Measurements from ENCODE around the gene L3MBTL2.

Gene L3MBTL2

DNA sequence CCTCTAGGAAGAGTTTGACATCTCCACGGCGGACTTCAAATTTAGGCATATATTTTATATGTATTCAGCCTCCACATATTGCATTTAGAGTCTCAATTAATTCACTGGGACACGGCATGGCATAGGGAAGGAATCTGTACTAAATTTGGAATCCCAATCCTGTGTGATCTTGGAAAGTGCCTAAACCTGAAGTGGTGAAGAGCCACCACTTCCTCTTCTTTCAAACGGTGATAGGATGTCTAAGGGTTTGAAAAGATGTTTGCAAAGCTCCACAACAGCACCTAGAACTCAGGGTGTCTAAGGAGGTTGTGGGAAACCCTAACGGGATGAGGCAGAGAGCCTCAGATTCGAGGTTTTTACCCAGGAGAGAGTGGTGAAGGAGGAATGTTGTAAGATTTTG, 1.0 kb upstream of the L3MBTL2 start:
- H3K27ac ChIP-seq (ENCODE audit: insufficient read depth, low read length, poor library complexity, severe bottlenecking), result no peak overlapping the region
- H3K4me1 ChIP-seq (ENCODE audit: control insufficient read depth, insufficient read depth, low read length, poor library complexity, severe bottlenecking), result peaks cover 11% of the 10 kb centered on the region
- no peak overlapping the region for H3K4me3 ChIP-seq (ENCODE audit: insufficient read depth, low read depth, low read length, poor library complexity, severe bottlenecking)
- no peaks in the 10 kb centered on the region for H3K9me3 ChIP-seq (ENCODE audit: control insufficient read depth, low read length)
- H3K36me3 ChIP-seq (ENCODE audit: control insufficient read depth, insufficient read depth, low read length), result no peaks in the 10 kb centered on the region
- no peak for DNase-seq
- H3K27me3 ChIP-seq (replicated peaks; ENCODE audit: control insufficient read depth, insufficient read depth, low read length, poor library complexity, severe bottlenecking), result no peaks in the 10 kb centered on the region

DNA sequence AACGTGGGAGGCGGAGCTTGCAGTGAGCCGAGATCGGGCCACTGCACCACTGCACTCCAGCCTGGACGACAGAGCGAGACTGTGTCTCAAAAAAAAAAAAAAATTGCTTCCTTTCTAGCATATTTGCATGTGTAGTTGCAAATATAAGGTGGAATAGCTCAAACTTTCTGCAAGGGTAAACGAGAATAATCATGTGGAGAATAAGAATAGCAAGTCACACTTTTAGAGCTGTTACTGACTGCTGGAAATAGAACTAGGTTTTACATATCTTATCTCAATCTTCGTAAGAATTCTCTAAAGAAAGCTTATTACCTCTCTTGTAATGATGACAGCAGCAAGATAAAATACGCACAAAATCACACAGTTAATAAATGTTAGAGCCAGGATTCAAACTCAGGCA, 1.6 kb downstream of the L3MBTL2 start:
- Histone ChIP-seq H3K4me1 (ENCODE audit: control insufficient read depth, insufficient read depth, low read length, poor library complexity, severe bottlenecking) (peaks cover 11% of the 10 kb centered on the region), H3K27ac (ENCODE audit: insufficient read depth, low read length, poor library complexity, severe bottlenecking) (no peak overlapping the region), H3K4me3 (ENCODE audit: insufficient read depth, low read depth, low read length, poor library complexity, severe bottlenecking) (no peak overlapping the region), H3K9me3 (ENCODE audit: control insufficient read depth, low read length) (no peaks in the 10 kb centered on the region), H3K36me3 (ENCODE audit: control insufficient read depth, insufficient read depth, low read length) (peaks cover 6% of the 10 kb centered on the region), H3K27me3 (replicated peaks; ENCODE audit: control insufficient read depth, insufficient read depth, low read length, poor library complexity, severe bottlenecking) (no peaks in the 10 kb centered on the region)
- DNase-seq, result no peak

DNA sequence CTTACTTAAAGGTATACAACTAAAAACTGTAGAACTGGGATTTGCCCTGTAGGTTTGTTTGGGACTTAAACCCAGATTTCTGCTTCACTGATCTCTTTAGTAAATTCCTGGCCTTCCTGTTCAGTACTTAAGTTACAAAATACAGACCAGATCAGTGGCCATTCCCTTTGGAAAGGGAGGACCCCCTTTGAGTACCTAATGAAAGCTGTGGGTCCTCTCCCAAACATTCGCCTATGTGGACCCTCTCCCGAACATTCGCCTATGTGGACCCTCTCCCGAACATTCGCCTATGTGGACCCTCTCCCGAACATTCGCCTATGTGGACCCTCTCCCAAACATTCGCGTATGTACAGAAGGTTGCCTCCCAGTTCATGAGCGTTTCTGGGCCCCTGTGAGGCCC, 10.3 kb downstream of the L3MBTL2 start:
- peaks cover 31% of the 10 kb centered on the region for H3K36me3 ChIP-seq (ENCODE audit: control insufficient read depth, insufficient read depth, low read length)
- no peaks in the 10 kb centered on the region for H3K9me3 ChIP-seq (ENCODE audit: control insufficient read depth, low read length)
- H3K27me3 ChIP-seq (replicated peaks; ENCODE audit: control insufficient read depth, insufficient read depth, low read length, poor library complexity, severe bottlenecking), result no peaks in the 10 kb centered on the region
- H3K4me1 ChIP-seq (ENCODE audit: control insufficient read depth, insufficient read depth, low read length, poor library complexity, severe bottlenecking), result peaks cover 7% of the 10 kb centered on the region
- no peak overlapping the region for H3K27ac ChIP-seq (ENCODE audit: insufficient read depth, low read length, poor library complexity, severe bottlenecking)
- H3K4me3 ChIP-seq (ENCODE audit: insufficient read depth, low read depth, low read length, poor library complexity, severe bottlenecking), result no peak overlapping the region
- no peak for DNase-seq

- H3K36me3 ChIP-seq (ENCODE audit: control insufficient read depth, insufficient read depth, low read length), result peaks cover 35% of the 10 kb centered on the region
- no peaks in the 10 kb centered on the region for H3K27me3 ChIP-seq (replicated peaks; ENCODE audit: control insufficient read depth, insufficient read depth, low read length, poor library complexity, severe bottlenecking)
- H3K9me3 ChIP-seq (ENCODE audit: control insufficient read depth, low read length), result no peaks in the 10 kb centered on the region
- no peak overlapping the region for H3K27ac ChIP-seq (ENCODE audit: insufficient read depth, low read length, poor library complexity, severe bottlenecking)
- peaks cover 7% of the 10 kb centered on the region for H3K4me1 ChIP-seq (ENCODE audit: control insufficient read depth, insufficient read depth, low read length, poor library complexity, severe bottlenecking)
- no peak overlapping the region for H3K4me3 ChIP-seq (ENCODE audit: insufficient read depth, low read depth, low read length, poor library complexity, severe bottlenecking)
- DNase-seq, result no peak
These were observed 10.8 kb downstream of the L3MBTL2 start for GRCh38 chr22:41215926-41216325.

- Histone ChIP-seq H3K36me3 (ENCODE audit: control insufficient read depth, insufficient read depth, low read length) (peaks cover 41% of the 10 kb centered on the region), H3K4me1 (ENCODE audit: control insufficient read depth, insufficient read depth, low read length, poor library complexity, severe bottlenecking) (peaks cover 7% of the 10 kb centered on the region), H3K27me3 (replicated peaks; ENCODE audit: control insufficient read depth, insufficient read depth, low read length, poor library complexity, severe bottlenecking) (no peaks in the 10 kb centered on the region), H3K27ac (ENCODE audit: insufficient read depth, low read length, poor library complexity, severe bottlenecking) (no peak overlapping the region), H3K4me3 (ENCODE audit: insufficient read depth, low read depth, low read length, poor library complexity, severe bottlenecking) (no peak overlapping the region), H3K9me3 (ENCODE audit: control insufficient read depth, low read length) (no peaks in the 10 kb centered on the region)
- DNase-seq, result no peak
These were observed 11.9 kb downstream of the L3MBTL2 start for GRCh38 chr22:41216984-41217383.

- Histone ChIP-seq H3K27me3 (replicated peaks; ENCODE audit: control insufficient read depth, insufficient read depth, low read length, poor library complexity, severe bottlenecking) (no peaks in the 10 kb centered on the region), H3K36me3 (ENCODE audit: control insufficient read depth, insufficient read depth, low read length) (peaks cover 47% of the 10 kb centered on the region), H3K27ac (ENCODE audit: insufficient read depth, low read length, poor library complexity, severe bottlenecking) (peak overlapping the region; percentile 23), H3K4me3 (ENCODE audit: insufficient read depth, low read depth, low read length, poor library complexity, severe bottlenecking) (no peak overlapping the region), H3K9me3 (ENCODE audit: control insufficient read depth, low read length) (no peaks in the 10 kb centered on the region), H3K4me1 (ENCODE audit: control insufficient read depth, insufficient read depth, low read length, poor library complexity, severe bottlenecking) (peaks cover 7% of the 10 kb centered on the region)
- DNase-seq, result no peak
These were observed 12.5 kb downstream of the L3MBTL2 start for GRCh38 chr22:41217553-41218157.

DNA sequence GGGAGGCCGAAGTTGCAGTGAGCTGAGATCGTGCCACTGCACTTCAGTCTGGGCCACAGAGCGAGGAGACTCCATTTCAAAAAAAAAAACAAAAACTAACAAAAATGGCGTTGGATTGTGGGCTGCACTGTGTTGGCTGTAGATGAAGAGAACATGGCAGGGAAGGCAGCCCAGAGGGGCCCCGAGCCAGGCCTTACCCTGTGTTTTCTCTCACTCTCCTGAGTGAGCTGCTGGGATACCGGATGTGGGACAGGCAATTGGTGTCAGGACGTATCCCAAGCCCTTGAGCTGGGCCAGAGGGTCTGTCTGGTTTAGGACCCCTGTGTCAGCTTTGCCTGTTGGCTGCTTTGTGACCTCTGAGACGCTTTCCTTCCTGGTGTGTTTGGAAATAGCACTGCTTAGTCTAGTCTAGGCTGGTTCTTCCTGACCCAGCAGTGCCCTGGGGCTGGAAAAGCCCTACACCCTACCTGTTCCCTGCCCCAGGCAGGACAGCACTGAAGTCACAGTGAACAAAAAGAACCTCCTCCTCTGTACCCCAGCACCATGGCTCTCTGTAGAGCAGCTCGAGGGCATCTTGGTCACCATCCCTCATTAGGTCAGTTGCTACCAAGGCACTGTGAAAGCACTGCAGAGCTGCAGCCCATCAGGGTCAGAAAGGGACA, 17.9 kb downstream of the L3MBTL2 start:
- no peak overlapping the region for H3K27ac ChIP-seq (ENCODE audit: insufficient read depth, low read length, poor library complexity, severe bottlenecking)
- H3K36me3 ChIP-seq (ENCODE audit: control insufficient read depth, insufficient read depth, low read length), result peaks cover 78% of the 10 kb centered on the region
- no peak overlapping the region for H3K4me3 ChIP-seq (ENCODE audit: insufficient read depth, low read depth, low read length, poor library complexity, severe bottlenecking)
- no peak for DNase-seq
- no peaks in the 10 kb centered on the region for H3K9me3 ChIP-seq (ENCODE audit: control insufficient read depth, low read length)
- peaks cover under 1% of the 10 kb centered on the region for H3K4me1 ChIP-seq (ENCODE audit: control insufficient read depth, insufficient read depth, low read length, poor library complexity, severe bottlenecking)
- H3K27me3 ChIP-seq (replicated peaks; ENCODE audit: control insufficient read depth, insufficient read depth, low read length, poor library complexity, severe bottlenecking), result no peaks in the 10 kb centered on the region

DNA sequence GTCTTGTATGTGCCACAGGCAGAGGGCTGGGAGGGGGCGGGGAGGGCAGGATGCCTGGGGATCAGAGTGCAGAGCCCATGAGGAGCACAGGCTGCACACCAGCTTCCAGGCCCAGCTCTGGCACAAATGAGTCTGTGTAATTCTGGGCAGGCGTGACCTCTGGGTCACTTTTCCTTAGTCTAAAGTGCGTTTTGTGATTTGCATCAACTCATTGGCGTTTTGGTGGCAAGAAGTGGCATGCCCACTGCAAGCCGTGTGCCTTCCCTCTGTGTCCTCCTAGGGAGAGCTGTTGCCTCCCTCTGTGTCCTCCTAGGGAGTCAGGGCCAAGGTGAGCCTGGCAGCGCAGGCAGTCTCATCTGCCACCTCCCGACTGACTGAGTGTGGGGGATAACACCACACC, 18.4 kb downstream of the L3MBTL2 start:
- DNase-seq, result no peak
- H3K36me3 ChIP-seq (ENCODE audit: control insufficient read depth, insufficient read depth, low read length), result peaks cover 80% of the 10 kb centered on the region
- H3K4me1 ChIP-seq (ENCODE audit: control insufficient read depth, insufficient read depth, low read length, poor library complexity, severe bottlenecking), result no peaks in the 10 kb centered on the region
- no peak overlapping the region for H3K27ac ChIP-seq (ENCODE audit: insufficient read depth, low read length, poor library complexity, severe bottlenecking)
- H3K27me3 ChIP-seq (replicated peaks; ENCODE audit: control insufficient read depth, insufficient read depth, low read length, poor library complexity, severe bottlenecking), result no peaks in the 10 kb centered on the region
- H3K4me3 ChIP-seq (ENCODE audit: insufficient read depth, low read depth, low read length, poor library complexity, severe bottlenecking), result no peak overlapping the region
- no peaks in the 10 kb centered on the region for H3K9me3 ChIP-seq (ENCODE audit: control insufficient read depth, low read length)

- Histone ChIP-seq H3K36me3 (ENCODE audit: control insufficient read depth, insufficient read depth, low read length) (peaks cover 66% of the 10 kb centered on the region), H3K4me1 (ENCODE audit: control insufficient read depth, insufficient read depth, low read length, poor library complexity, severe bottlenecking) (no peaks in the 10 kb centered on the region)
- DNase-seq, result no peak
These were observed 21.9 kb downstream of the L3MBTL2 start for GRCh38 chr22:41226723-41227655.

GRCh38 chr22:41229215-41229614, 24.1 kb downstream of the L3MBTL2 start:
- H3K4me3 ChIP-seq (ENCODE audit: insufficient read depth, low read depth, low read length, poor library complexity, severe bottlenecking), result no peak overlapping the region
- H3K36me3 ChIP-seq (ENCODE audit: control insufficient read depth, insufficient read depth, low read length), result peaks cover 44% of the 10 kb centered on the region
- no peaks in the 10 kb centered on the region for H3K9me3 ChIP-seq (ENCODE audit: control insufficient read depth, low read length)
- H3K27me3 ChIP-seq (replicated peaks; ENCODE audit: control insufficient read depth, insufficient read depth, low read length, poor library complexity, severe bottlenecking), result no peaks in the 10 kb centered on the region
- H3K27ac ChIP-seq (ENCODE audit: insufficient read depth, low read length, poor library complexity, severe bottlenecking), result no peak overlapping the region
- H3K4me1 ChIP-seq (ENCODE audit: control insufficient read depth, insufficient read depth, low read length, poor library complexity, severe bottlenecking), result no peaks in the 10 kb centered on the region
- DNase-seq, result no peak

More at GRCh38 chr22:41226723-41227655, 21.9 kb downstream of the L3MBTL2 start:
- no peak overlapping the region for H3K4me3 ChIP-seq (ENCODE audit: insufficient read depth, low read depth, low read length, poor library complexity, severe bottlenecking)
- H3K9me3 ChIP-seq (ENCODE audit: control insufficient read depth, low read length), result no peaks in the 10 kb centered on the region
- no peaks in the 10 kb centered on the region for H3K27me3 ChIP-seq (replicated peaks; ENCODE audit: control insufficient read depth, insufficient read depth, low read length, poor library complexity, severe bottlenecking)
- H3K27ac ChIP-seq (ENCODE audit: insufficient read depth, low read length, poor library complexity, severe bottlenecking), result no peak overlapping the region
